Measurements from ENCODE around the gene ZNF679.
"Not testable (repeated sequence)": the region's sequence is repeated elsewhere in the genome, so short reads cannot be mapped to it uniquely, and the experiment has no call there.

Gene ZNF679

DNA sequence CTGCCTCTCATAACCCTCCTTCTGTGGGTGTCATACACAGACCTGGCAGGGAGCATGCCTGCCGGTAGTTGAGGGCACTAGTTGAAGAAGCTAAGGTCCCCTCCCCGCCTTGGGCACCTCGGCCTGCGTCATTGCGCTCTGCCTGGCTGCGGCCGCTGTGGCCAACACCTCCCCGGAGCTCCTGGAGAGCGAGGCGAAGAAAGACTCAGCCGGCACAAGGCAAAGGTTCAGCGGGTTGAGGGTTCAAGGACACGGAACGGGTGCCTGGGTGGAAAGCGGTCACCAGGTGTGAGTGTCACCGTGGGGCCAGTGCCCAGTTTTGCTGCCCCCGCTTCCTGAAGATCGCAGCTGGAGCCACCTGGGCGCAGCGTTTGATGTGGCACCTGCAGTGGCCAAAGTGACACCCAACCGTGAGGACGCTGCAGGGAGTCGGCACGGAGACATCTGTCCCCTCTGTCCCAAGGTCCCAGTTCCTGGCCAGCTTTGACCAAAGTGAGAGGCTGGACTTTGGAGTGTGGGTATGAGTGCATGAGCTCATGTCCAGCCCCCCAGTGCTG is 36.0 kb upstream of the ZNF679 start:
- H3K27me3 ChIP-seq (ENCODE audit: control insufficient read depth in 1 of 2, insufficient read depth in 1 of 2, low read length in 2 of 2) = no peaks in the 10 kb centered on the region
- H3K14ac ChIP-seq (ENCODE audit: low read length in 2 of 2) = no peak overlapping the region
- H2BK12ac ChIP-seq (ENCODE audit: low read length in 2 of 2) = no peak overlapping the region
- 92% methylated on average over 24 of the region's 24 CpGs for WGBS
- peaks cover 49% of the 10 kb centered on the region for H3K9me3 ChIP-seq (ENCODE audit: control insufficient read depth, low read length)
- H2BK15ac ChIP-seq (ENCODE audit: low read depth, poor library complexity, severe bottlenecking) = no peak overlapping the region
- no peak overlapping the region for H3K4me2 ChIP-seq (ENCODE audit: low read length, poor library complexity, severe bottlenecking)
- H4K91ac ChIP-seq (ENCODE audit: low read length) = no peak overlapping the region
- H2AK5ac ChIP-seq (ENCODE audit: low read length, severe bottlenecking) = no peak overlapping the region
- no peak overlapping the region for H2BK120ac ChIP-seq (ENCODE audit: low read depth, low read length)
- H3K4me3 ChIP-seq (ENCODE audit: insufficient read depth in 1 of 2, low read depth in 1 of 2, low read length in 2 of 2) = no peak overlapping the region
- no peak overlapping the region for H3K4ac ChIP-seq (ENCODE audit: low read depth in 1 of 2, low read length in 2 of 2)
- H2AFZ ChIP-seq (ENCODE audit: low read depth, low read length) = no peak overlapping the region
- H3K27ac ChIP-seq (ENCODE audit: low read length, poor library complexity, severe bottlenecking) = no peak overlapping the region
- no peak overlapping the region for H4K8ac ChIP-seq (ENCODE audit: low read length)
- no peaks in the 10 kb centered on the region for H3K36me3 ChIP-seq (ENCODE audit: control insufficient read depth in 1 of 2, insufficient read depth in 2 of 2, low read depth in 1 of 2, low read length in 2 of 2)
- H3K18ac ChIP-seq (ENCODE audit: low read depth in 1 of 2, low read length in 2 of 2) = no peak overlapping the region
- H3K79me1 ChIP-seq (replicated peaks; ENCODE audit: low read length, poor library complexity, severe bottlenecking) = no peaks in the 10 kb centered on the region
- peaks cover 1% of the 10 kb centered on the region for H3K4me1 ChIP-seq (ENCODE audit: control insufficient read depth, insufficient read depth, low read depth, low read length)
- no peak overlapping the region for H2BK5ac ChIP-seq (ENCODE audit: low read depth, low read length, poor library complexity, severe bottlenecking)
- no peak overlapping the region for H3K23ac ChIP-seq (ENCODE audit: low read length in 2 of 2)
- no peak overlapping the region for H3K9ac ChIP-seq (ENCODE audit: low read length)
- DNase-seq = no peak

DNA sequence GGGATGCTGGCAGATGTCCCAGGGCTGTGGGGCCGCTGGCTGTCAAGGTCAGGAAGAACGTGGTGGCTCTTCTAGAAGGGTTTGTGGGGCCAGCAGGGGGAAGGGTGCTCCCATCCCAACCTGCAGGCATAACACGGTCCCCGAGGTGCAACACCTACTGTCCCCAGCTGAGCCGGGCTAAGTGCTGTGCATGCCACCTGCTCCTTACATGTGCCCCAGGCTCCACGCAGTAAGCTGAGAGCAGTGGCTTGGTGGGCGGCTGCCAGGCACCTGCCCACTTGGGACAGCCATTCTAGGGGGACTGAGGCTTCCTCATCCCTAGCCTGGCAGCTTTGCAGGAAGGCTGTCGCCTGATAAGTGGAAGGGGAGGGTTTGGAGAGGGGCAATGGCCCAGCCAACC is 35.5 kb upstream of the ZNF679 start:
- H4K8ac ChIP-seq (ENCODE audit: low read length) = no peak overlapping the region
- H3K79me1 ChIP-seq (replicated peaks; ENCODE audit: low read length, poor library complexity, severe bottlenecking) = no peaks in the 10 kb centered on the region
- 57% methylated on average over 8 of the region's 8 CpGs for WGBS
- H3K14ac ChIP-seq (ENCODE audit: low read length in 2 of 2) = no peak overlapping the region
- H3K4me2 ChIP-seq (ENCODE audit: low read length, poor library complexity, severe bottlenecking) = no peak overlapping the region
- H3K4me1 ChIP-seq (ENCODE audit: control insufficient read depth, insufficient read depth, low read depth, low read length) = peaks cover 1% of the 10 kb centered on the region
- no peaks in the 10 kb centered on the region for H3K27me3 ChIP-seq (ENCODE audit: control insufficient read depth in 1 of 2, insufficient read depth in 1 of 2, low read length in 2 of 2)
- no peaks in the 10 kb centered on the region for H3K36me3 ChIP-seq (ENCODE audit: control insufficient read depth in 1 of 2, insufficient read depth in 2 of 2, low read depth in 1 of 2, low read length in 2 of 2)
- no peak overlapping the region for H4K91ac ChIP-seq (ENCODE audit: low read length)
- H3K18ac ChIP-seq (ENCODE audit: low read depth in 1 of 2, low read length in 2 of 2) = no peak overlapping the region
- no peak for DNase-seq
- H2BK15ac ChIP-seq (ENCODE audit: low read depth, poor library complexity, severe bottlenecking) = no peak overlapping the region
- no peak overlapping the region for H2BK5ac ChIP-seq (ENCODE audit: low read depth, low read length, poor library complexity, severe bottlenecking)
- H2AFZ ChIP-seq (ENCODE audit: low read depth, low read length) = no peak overlapping the region
- no peak overlapping the region for H3K23ac ChIP-seq (ENCODE audit: low read length in 2 of 2)
- H3K27ac ChIP-seq (ENCODE audit: low read length, poor library complexity, severe bottlenecking) = no peak overlapping the region
- peaks cover 46% of the 10 kb centered on the region for H3K9me3 ChIP-seq (ENCODE audit: control insufficient read depth, low read length)
- H3K9ac ChIP-seq (ENCODE audit: low read length) = no peak overlapping the region
- H3K4me3 ChIP-seq (ENCODE audit: insufficient read depth in 1 of 2, low read depth in 1 of 2, low read length in 2 of 2) = no peak overlapping the region
- H2BK120ac ChIP-seq (ENCODE audit: low read depth, low read length) = no peak overlapping the region
- no peak overlapping the region for H2AK5ac ChIP-seq (ENCODE audit: low read length, severe bottlenecking)
- H2BK12ac ChIP-seq (ENCODE audit: low read length in 2 of 2) = no peak overlapping the region
- no peak overlapping the region for H3K4ac ChIP-seq (ENCODE audit: low read depth in 1 of 2, low read length in 2 of 2)

- H3K9me3 ChIP-seq (ENCODE audit: control insufficient read depth, low read length) = peaks cover 38% of the 10 kb centered on the region
Measured at GRCh38 chr7:64206903-64207302, 21.4 kb upstream of the ZNF679 start, which contains the start of gene ZNF735. Gene ZNF735 (plus strand): TSS chr7:64207203. CDS start chr7:64207203, 0 bp downstream.

GRCh38 chr7:64219710-64220298 is 8.5 kb upstream of the ZNF679 start:
- 63% methylated on average over 5 of the region's 5 CpGs for WGBS

More at GRCh38 chr7:64206903-64207302, 21.4 kb upstream of the ZNF679 start, which contains the start of gene ZNF735:
- Histone ChIP-seq H4K91ac (ENCODE audit: low read length) (no peak within 1 kb of the TSS), H3K4me3 (ENCODE audit: insufficient read depth in 1 of 2, low read depth in 1 of 2, low read length in 2 of 2) (no peak within 1 kb of the TSS), H3K79me1 (replicated peaks; ENCODE audit: low read length, poor library complexity, severe bottlenecking) (no peaks in the 10 kb centered on the region), H3K4me2 (ENCODE audit: low read length, poor library complexity, severe bottlenecking) (no peak within 1 kb of the TSS), H3K14ac (ENCODE audit: low read length in 2 of 2) (no peak within 1 kb of the TSS), H3K36me3 (ENCODE audit: control insufficient read depth in 1 of 2, insufficient read depth in 2 of 2, low read depth in 1 of 2, low read length in 2 of 2) (no peaks in the 10 kb centered on the region), H2BK5ac (ENCODE audit: low read depth, low read length, poor library complexity, severe bottlenecking) (no peak within 1 kb of the TSS), H4K8ac (ENCODE audit: low read length) (no peak within 1 kb of the TSS), H3K18ac (ENCODE audit: low read depth in 1 of 2, low read length in 2 of 2) (no peak within 1 kb of the TSS), H2BK12ac (ENCODE audit: low read length in 2 of 2) (no peak within 1 kb of the TSS), H2BK120ac (ENCODE audit: low read depth, low read length) (no peak within 1 kb of the TSS), H2AFZ (ENCODE audit: low read depth, low read length) (no peak within 1 kb of the TSS), H3K4me1 (ENCODE audit: control insufficient read depth, insufficient read depth, low read depth, low read length) (no peaks in the 10 kb centered on the region), H3K27me3 (ENCODE audit: control insufficient read depth in 1 of 2, insufficient read depth in 1 of 2, low read length in 2 of 2) (no peaks in the 10 kb centered on the region), H3K27ac (ENCODE audit: low read length, poor library complexity, severe bottlenecking) (no peak within 1 kb of the TSS), H2BK15ac (ENCODE audit: low read depth, poor library complexity, severe bottlenecking) (no peak within 1 kb of the TSS), H3K9ac (ENCODE audit: low read length) (no peak within 1 kb of the TSS), H2AK5ac (ENCODE audit: low read length, severe bottlenecking) (no peak within 1 kb of the TSS), H3K23ac (ENCODE audit: low read length in 2 of 2) (no peak within 1 kb of the TSS), H3K4ac (ENCODE audit: low read depth in 1 of 2, low read length in 2 of 2) (no peak within 1 kb of the TSS)
- WGBS = 73% methylated on average over 12 of the region's 13 CpGs
- DNase-seq = no peak

More at GRCh38 chr7:64219710-64220298, 8.5 kb upstream of the ZNF679 start:
- not testable (repeated sequence) for H3K4ac ChIP-seq (ENCODE audit: low read depth in 1 of 2, low read length in 2 of 2); H3K4me2 ChIP-seq (ENCODE audit: low read length, poor library complexity, severe bottlenecking); H3K9ac ChIP-seq (ENCODE audit: low read length); DNase-seq; H2BK15ac ChIP-seq (ENCODE audit: low read depth, poor library complexity, severe bottlenecking); H2AFZ ChIP-seq (ENCODE audit: low read depth, low read length); H3K79me1 ChIP-seq (replicated peaks; ENCODE audit: low read length, poor library complexity, severe bottlenecking); H3K27me3 ChIP-seq (ENCODE audit: control insufficient read depth in 1 of 2, insufficient read depth in 1 of 2, low read length in 2 of 2); H3K27ac ChIP-seq (ENCODE audit: low read length, poor library complexity, severe bottlenecking); H2BK12ac ChIP-seq (ENCODE audit: low read length in 2 of 2); H4K8ac ChIP-seq (ENCODE audit: low read length); H4K91ac ChIP-seq (ENCODE audit: low read length); H3K4me3 ChIP-seq (ENCODE audit: insufficient read depth in 1 of 2, low read depth in 1 of 2, low read length in 2 of 2); H3K23ac ChIP-seq (ENCODE audit: low read length in 2 of 2); H2BK120ac ChIP-seq (ENCODE audit: low read depth, low read length); H2BK5ac ChIP-seq (ENCODE audit: low read depth, low read length, poor library complexity, severe bottlenecking); H3K36me3 ChIP-seq (ENCODE audit: control insufficient read depth in 1 of 2, insufficient read depth in 2 of 2, low read depth in 1 of 2, low read length in 2 of 2); H2AK5ac ChIP-seq (ENCODE audit: low read length, severe bottlenecking); H3K4me1 ChIP-seq (ENCODE audit: control insufficient read depth, insufficient read depth, low read depth, low read length); H3K14ac ChIP-seq (ENCODE audit: low read length in 2 of 2); H3K18ac ChIP-seq (ENCODE audit: low read depth in 1 of 2, low read length in 2 of 2)
- H3K9me3 ChIP-seq (ENCODE audit: control insufficient read depth, low read length) = peaks cover 61% of the 10 kb centered on the region

Measured in mesenchymal stem cell (in vitro differentiated cells and primary cell).